Neural progenitor cell (in vitro differentiated cells): ENCODE results near the gene RBM8A. TPM values are rescaled to one million over a fixed set of nuclear protein-coding genes. Genes with fewer than 3 reads are reported as not detected.

Experiments
- DNase-seq: peaks from one replicate; pipeline ENCODE4 v3.0.0-alpha.2; 2016; ENCODE audit warnings: low spot score
- H2AFZ ChIP-seq: fragments of 200-600 bp; sonication (generic); replicated peaks from 2 replicates; pipeline ENCODE4 v1.6.1; 2016; ENCODE audit warnings: antibody characterized with exemption
- H3F3A ChIP-seq: fragments of 200-600 bp; sonication (generic); 2 replicates; pipeline ENCODE4 v1.6.1; 2016; ENCODE audit warnings: antibody characterized with exemption, low read depth
- H3K27ac ChIP-seq: fragments of 200-600 bp; sonication (generic); 2 replicates; pipeline ENCODE4 v1.5.1; 2016; ENCODE audit warnings: mild to moderate bottlenecking
- H3K27me3 ChIP-seq: fragments of 200-600 bp; sonication (generic); 2 replicates; pipeline ENCODE4 v1.6.1; 2016; ENCODE audit warnings: mild to moderate bottlenecking, moderate library complexity
- H3K36me3 ChIP-seq: fragments of 200-600 bp; sonication (generic); 2 replicates; pipeline ENCODE4 v1.5.1; 2016
- H3K4me1 ChIP-seq: fragments of 200-600 bp; sonication (generic); 2 replicates; pipeline ENCODE4 v1.6.1; 2016; ENCODE audit warnings: mixed run types
- H3K4me2 ChIP-seq: fragments of 200-600 bp; sonication (generic); 2 replicates; pipeline ENCODE4 v1.6.1; 2016
- H3K4me3 ChIP-seq: fragments of 200-600 bp; sonication (generic); 2 replicates; pipeline ENCODE4 v1.5.1; 2016
- H3K79me2 ChIP-seq: fragments of 200-600 bp; sonication (generic); 2 replicates; pipeline ENCODE4 v1.6.1; 2016; ENCODE audit warnings: low read depth
- H3K9ac ChIP-seq: fragments of 200-600 bp; sonication (generic); 2 replicates; pipeline ENCODE4 v1.6.1; 2016
- H3K9me3 ChIP-seq: fragments of 200-600 bp; sonication (generic); 2 replicates; pipeline ENCODE4 v1.5.1; 2016; ENCODE audit warnings: low read depth
- H4K20me1 ChIP-seq: fragments of 200-600 bp; sonication (generic); 2 replicates; pipeline ENCODE4 v1.6.1; 2016; ENCODE audit warnings: low read depth
- H3K27ac Mint-ChIP-seq: 3 replicates; pipeline ENCODE4 v1.8.0; 2021; ENCODE audit warnings: mixed read lengths
- H3K27me3 Mint-ChIP-seq: 2 replicates; pipeline ENCODE4 v1.8.0; 2022; ENCODE audit warnings: low read depth, mild to moderate bottlenecking, inconsistent platforms, moderate library complexity, mixed read lengths; ENCODE audit not compliant: insufficient read depth
- H3K36me3 Mint-ChIP-seq: 3 replicates; pipeline ENCODE4 v1.8.0; 2021; ENCODE audit warnings: mixed read lengths
- H3K4me1 Mint-ChIP-seq: 3 replicates; pipeline ENCODE4 v1.8.0; 2021; ENCODE audit warnings: mixed read lengths
- H3K4me3 Mint-ChIP-seq: 3 replicates; pipeline ENCODE4 v1.8.0; 2021; ENCODE audit warnings: mild to moderate bottlenecking, moderate library complexity, mixed read lengths
- H3K9me3 Mint-ChIP-seq: 3 replicates; pipeline ENCODE4 v1.8.0; 2020; ENCODE audit warnings: mixed read lengths
- EZH2 ChIP-seq: fragments of 200-600 bp; sonication (generic); IDR thresholded peaks from 2 replicates; pipeline ENCODE4 v1.6.1; 2017; ENCODE audit warnings: antibody characterized with exemption, mild to moderate bottlenecking, moderate library complexity
- EZH2phosphoT487 ChIP-seq: fragments of 200-600 bp; sonication (generic); IDR thresholded peaks from 2 replicates; pipeline ENCODE4 v1.6.1; 2017; ENCODE audit warnings: antibody characterized with exemption
- total RNA-seq: library from RNA; depleted of rRNA; stranded (reverse); fragments of >200 nt; gene quantifications from 2 replicates; pipeline ENCODE4 v1.2.3, GENCODE V29; 2015; ENCODE audit warnings: low replicate concordance
- TF ChIP-seq, protein P1 (sequence below): fragments of 200-600 bp; sonication (generic); IDR thresholded peaks from 2 replicates; pipeline ENCODE4 v1.5.1; 2017; ENCODE audit warnings: antibody characterized with exemption, mild to moderate bottlenecking

Gene RBM8A
- total RNA-seq, 1 donor from 2014 or later: 320 TPM

DNA sequence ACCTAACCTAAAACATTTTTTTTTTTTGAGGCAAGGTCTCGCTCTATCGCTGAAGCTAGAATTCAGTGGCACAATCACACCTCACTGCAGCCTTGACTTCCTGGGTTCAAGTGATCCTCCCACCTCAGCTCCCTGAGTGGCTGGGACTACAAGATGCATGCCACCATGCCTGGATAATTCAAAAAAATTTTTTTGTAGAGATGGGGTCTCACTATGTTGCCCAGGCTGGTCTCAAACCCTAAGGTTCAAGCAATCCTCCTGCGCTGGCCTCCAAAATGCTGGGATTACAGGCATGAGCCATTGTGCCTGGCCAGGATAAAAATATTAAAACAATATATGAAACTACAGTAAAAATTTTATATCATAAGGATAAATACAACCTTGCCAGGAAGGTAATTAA, 25.6 kb upstream of the RBM8A start:
- H3K9me3 Mint-ChIP-seq: no peaks in the 10 kb centered on the region
- H3K36me3 ChIP-seq: no peaks in the 10 kb centered on the region
- no peak for DNase-seq
- peaks cover 5% of the 10 kb centered on the region for H3K4me1 ChIP-seq
- no peak overlapping the region for H3K27ac Mint-ChIP-seq
- peaks cover 8% of the 10 kb centered on the region for H3F3A ChIP-seq
- no peak overlapping the region for H3K27ac ChIP-seq
- no peak overlapping the region for H3K4me3 ChIP-seq
- H3K4me3 Mint-ChIP-seq: no peak overlapping the region
- H3K79me2 ChIP-seq: no peaks in the 10 kb centered on the region
- H3K4me1 Mint-ChIP-seq: peaks cover 46% of the 10 kb centered on the region
- H3K36me3 Mint-ChIP-seq: peaks cover 10% of the 10 kb centered on the region
- no peak for TF ChIP-seq EZH2
- TF ChIP-seq, protein P1, sequence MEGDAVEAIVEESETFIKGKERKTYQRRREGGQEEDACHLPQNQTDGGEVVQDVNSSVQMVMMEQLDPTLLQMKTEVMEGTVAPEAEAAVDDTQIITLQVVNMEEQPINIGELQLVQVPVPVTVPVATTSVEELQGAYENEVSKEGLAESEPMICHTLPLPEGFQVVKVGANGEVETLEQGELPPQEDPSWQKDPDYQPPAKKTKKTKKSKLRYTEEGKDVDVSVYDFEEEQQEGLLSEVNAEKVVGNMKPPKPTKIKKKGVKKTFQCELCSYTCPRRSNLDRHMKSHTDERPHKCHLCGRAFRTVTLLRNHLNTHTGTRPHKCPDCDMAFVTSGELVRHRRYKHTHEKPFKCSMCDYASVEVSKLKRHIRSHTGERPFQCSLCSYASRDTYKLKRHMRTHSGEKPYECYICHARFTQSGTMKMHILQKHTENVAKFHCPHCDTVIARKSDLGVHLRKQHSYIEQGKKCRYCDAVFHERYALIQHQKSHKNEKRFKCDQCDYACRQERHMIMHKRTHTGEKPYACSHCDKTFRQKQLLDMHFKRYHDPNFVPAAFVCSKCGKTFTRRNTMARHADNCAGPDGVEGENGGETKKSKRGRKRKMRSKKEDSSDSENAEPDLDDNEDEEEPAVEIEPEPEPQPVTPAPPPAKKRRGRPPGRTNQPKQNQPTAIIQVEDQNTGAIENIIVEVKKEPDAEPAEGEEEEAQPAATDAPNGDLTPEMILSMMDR: no peak
- TF ChIP-seq EZH2phosphoT487: no peak
- H3K27me3 ChIP-seq: peaks cover 26% of the 10 kb centered on the region
- no peak overlapping the region for H3K4me2 ChIP-seq
- no peaks in the 10 kb centered on the region for H3K9me3 ChIP-seq
- no peaks in the 10 kb centered on the region for H3K27me3 Mint-ChIP-seq
- no peaks in the 10 kb centered on the region for H4K20me1 ChIP-seq
- no peak overlapping the region for H2AFZ ChIP-seq
- no peak overlapping the region for H3K9ac ChIP-seq

DNA sequence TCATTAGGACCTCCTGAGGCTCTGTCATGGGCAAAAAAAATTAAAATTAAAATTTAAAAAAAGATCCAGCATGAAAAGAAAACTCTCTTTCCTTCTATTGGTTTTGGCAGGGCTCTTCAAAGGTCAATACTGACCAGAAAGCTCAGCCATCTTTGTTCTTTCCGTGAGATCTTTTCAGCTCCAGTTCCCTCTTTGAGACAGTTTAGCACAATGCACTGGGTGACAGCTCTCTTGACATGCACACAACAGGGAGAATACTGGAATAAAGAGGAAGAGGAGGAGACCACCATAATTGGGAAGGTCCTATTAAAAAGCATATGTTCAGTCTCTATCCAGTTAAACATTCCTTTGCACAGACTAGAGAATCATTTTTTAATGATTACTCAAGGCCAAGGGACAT, 24.2 kb upstream of the RBM8A start:
- Mint-ChIP-seq H3K4me1 (peaks cover 44% of the 10 kb centered on the region), H3K27ac (peak overlapping the region; percentile 69), H3K9me3 (no peaks in the 10 kb centered on the region), H3K4me3 (no peak overlapping the region), H3K36me3 (peaks cover 15% of the 10 kb centered on the region), H3K27me3 (no peaks in the 10 kb centered on the region)
- no peak overlapping the region for H2AFZ ChIP-seq
- peaks cover 18% of the 10 kb centered on the region for H3K27me3 ChIP-seq
- TF ChIP-seq EZH2 (no peak), EZH2phosphoT487 (no peak)
- TF ChIP-seq, protein P1: no peak
- no peaks in the 10 kb centered on the region for H3K79me2 ChIP-seq
- H3K4me2 ChIP-seq: no peak overlapping the region
- DNase-seq: no peak
- no peaks in the 10 kb centered on the region for H3K36me3 ChIP-seq
- H3K4me1 ChIP-seq: no peaks in the 10 kb centered on the region
- no peaks in the 10 kb centered on the region for H3F3A ChIP-seq
- no peaks in the 10 kb centered on the region for H4K20me1 ChIP-seq
- H3K9ac ChIP-seq: no peak overlapping the region
- no peaks in the 10 kb centered on the region for H3K9me3 ChIP-seq
- no peak overlapping the region for H3K4me3 ChIP-seq
- H3K27ac ChIP-seq: no peak overlapping the region

DNA sequence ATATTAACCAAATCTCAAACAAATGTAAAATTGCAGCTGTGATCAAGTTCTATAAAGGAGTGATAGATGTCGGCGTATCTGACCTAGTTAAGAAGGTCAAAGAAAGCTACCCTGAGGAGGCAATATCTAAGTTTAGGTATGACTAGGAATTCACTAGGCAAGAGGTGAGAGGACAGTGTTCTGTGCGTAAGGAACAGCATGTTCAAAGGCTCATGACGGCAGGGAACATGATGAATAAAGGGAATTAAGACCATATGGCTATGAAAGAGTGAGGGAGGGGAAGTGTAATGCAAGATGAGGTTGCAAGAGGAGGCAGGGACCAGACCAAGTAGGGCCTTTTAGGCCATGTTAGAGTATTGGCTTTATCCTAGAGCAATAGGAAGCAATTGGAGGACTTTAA, 21.9 kb upstream of the RBM8A start:
- no peak overlapping the region for H3K27ac Mint-ChIP-seq
- DNase-seq: no peak
- no peak overlapping the region for H2AFZ ChIP-seq
- H3K27me3 Mint-ChIP-seq: no peaks in the 10 kb centered on the region
- no peaks in the 10 kb centered on the region for H3F3A ChIP-seq
- no peak overlapping the region for H3K4me3 Mint-ChIP-seq
- no peaks in the 10 kb centered on the region for H3K79me2 ChIP-seq
- H4K20me1 ChIP-seq: no peaks in the 10 kb centered on the region
- no peak overlapping the region for H3K9ac ChIP-seq
- H3K4me3 ChIP-seq: no peak overlapping the region
- H3K9me3 ChIP-seq: no peaks in the 10 kb centered on the region
- TF ChIP-seq EZH2phosphoT487: no peak
- TF ChIP-seq, protein P1: no peak
- TF ChIP-seq EZH2: no peak
- H3K9me3 Mint-ChIP-seq: no peaks in the 10 kb centered on the region
- no peaks in the 10 kb centered on the region for H3K4me1 ChIP-seq
- peaks cover 28% of the 10 kb centered on the region for H3K4me1 Mint-ChIP-seq
- no peaks in the 10 kb centered on the region for H3K36me3 ChIP-seq
- H3K27me3 ChIP-seq: no peaks in the 10 kb centered on the region
- no peak overlapping the region for H3K4me2 ChIP-seq
- no peak overlapping the region for H3K27ac ChIP-seq
- H3K36me3 Mint-ChIP-seq: peaks cover 19% of the 10 kb centered on the region
